GM21367 (cell line): Measurements from ENCODE around the gene NFKBIB.
"Not testable (repeated sequence)": the region's sequence is repeated elsewhere in the genome, so short reads cannot be mapped to it uniquely, and the experiment has no call there.

Source experiments
- ATAC-seq: cut with Tn5 transposase; IDR thresholded peaks from one replicate; pipeline ENCODE4 v1.9.1; 2021; ENCODE audit not compliant: unreplicated experiment

Gene NFKBIB, protein sequence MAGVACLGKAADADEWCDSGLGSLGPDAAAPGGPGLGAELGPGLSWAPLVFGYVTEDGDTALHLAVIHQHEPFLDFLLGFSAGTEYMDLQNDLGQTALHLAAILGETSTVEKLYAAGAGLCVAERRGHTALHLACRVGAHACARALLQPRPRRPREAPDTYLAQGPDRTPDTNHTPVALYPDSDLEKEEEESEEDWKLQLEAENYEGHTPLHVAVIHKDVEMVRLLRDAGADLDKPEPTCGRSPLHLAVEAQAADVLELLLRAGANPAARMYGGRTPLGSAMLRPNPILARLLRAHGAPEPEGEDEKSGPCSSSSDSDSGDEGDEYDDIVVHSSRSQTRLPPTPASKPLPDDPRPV

DNA sequence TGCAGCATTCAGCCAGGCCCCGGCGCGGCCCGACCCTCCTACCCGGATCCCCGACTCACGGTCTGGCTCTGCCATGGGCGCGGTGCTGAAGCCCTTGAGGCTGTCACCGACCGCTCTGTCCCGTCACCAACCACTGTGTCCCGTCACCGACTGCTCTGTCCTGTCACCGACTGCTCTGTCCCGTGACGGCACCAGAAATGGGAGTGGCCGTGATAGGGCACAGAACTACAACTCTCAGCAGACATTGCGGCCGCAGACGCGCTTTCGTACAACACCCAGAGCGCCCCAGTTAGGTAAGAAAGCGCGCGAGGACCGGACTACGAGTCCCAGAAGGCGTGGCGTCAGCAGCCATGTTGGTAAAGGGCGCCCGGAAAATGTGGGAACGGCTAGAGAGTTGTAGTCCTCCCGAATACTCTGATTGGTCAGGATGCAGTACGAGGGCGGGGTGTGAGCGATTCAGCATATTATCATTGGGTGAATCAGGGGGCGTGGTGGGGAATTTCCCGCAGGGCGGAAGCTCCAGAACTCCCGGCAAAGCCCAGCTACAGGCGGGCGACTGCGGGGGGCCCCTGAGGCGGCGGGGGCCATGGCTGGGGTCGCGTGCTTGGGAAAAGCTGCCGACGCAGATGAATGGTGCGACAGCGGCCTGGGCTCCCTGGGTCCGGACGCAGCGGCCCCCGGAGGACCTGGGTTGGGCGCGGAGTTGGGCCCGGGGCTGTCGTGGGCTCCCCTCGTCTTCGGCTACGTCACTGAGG is at the start of gene NFKBIB, which contains the start of gene SIRT2:
NFKBIB (plus strand) TSS at position 523 of the 755 bp plus-strand sequence; CDS start at position 587, 64 bp downstream.
SIRT2 (minus strand) TSS at position 172 of the 755 bp plus-strand sequence; CDS start at position 75, 97 bp downstream.
- ATAC-seq: peak; percentile 89

DNA sequence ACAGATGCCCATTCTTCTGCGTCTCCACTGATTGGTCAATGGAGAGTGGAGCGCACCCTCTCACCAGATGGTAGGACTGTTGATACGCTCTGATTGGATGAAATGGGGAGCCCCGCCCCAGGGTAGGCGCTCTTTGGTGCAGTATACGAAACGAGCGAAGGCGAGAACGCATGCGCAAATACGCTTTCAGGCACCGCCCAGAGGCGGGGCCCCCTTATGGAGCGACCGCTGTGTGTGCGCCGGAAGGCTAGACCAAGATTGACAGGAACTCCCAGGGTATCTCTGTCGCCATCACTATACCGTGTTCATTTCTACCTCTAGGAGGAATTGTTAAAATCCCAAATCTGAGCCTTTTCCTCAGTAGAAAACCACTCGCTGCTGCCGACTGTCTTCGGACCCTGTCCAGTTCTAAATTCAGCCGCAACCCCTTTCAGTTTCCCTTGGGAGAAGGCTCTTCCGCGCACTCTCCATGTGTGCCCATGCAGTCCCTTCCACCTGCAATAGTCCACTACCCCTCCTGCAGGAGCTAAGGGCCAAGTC is 49.3 kb upstream of the NFKBIB start:
- peak; percentile 55 for ATAC-seq

DNA sequence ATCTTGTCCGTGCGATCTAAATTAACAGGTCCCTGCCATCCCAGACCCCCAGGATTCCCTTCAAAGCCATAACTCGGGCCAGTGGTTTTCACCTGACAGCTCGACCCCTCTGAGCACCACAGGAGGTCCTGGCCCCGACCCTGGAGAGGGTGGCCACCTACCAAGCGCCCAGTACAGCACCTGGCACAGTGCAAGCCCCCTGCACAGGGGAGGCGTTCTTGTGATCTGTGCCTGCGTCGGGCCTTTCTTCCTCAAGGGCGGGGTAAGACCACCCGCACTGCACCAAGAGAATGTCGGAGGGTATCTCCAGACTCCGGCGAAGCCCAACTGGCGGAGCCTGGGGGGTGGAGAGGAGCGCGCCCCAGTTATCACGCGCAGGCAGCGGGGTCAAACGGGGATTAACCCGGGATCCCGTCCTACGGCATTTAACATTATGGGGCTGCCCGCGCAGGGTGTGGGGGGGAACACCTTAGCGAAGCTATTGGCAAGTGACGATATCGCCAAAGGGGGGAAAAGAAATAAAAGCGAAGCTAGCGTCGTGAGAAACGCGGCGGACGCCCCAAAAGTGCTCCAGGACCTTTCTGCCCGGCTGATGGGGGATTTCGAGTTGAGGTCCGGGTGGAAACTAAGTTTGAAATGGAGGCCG is 48.7 kb upstream of the NFKBIB start:
- ATAC-seq: no peak

DNA sequence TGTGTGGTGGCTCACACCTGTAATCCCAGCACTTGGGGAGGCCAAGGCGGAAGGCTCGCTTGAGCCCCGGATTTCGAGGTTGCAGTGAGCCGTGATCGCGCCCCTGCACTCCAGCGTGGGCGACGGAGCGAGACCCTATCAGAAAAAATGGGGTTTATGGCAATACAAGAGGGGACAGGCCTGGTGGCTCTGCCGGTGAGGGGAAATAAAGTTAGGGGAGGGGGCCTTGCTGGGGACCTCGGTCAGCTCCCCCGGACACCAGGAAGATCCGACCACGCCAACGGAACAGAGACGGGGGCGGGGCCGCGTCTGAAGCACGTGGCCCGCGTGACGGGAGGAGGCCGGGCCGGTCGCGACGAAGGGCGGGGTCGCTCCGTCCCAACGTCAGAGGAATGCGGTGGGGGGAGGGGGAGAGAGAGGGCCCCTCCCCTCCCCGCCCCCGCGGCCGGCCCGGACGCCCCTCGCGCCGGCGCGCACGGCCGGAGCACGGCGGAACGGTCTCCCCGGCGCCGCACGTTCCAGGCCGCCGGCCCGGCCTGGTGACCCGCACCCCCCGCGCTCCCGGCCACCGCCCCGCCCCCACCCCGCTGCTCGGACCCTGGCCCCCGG is 48.0 kb upstream of the NFKBIB start:
- ATAC-seq: no peak

DNA sequence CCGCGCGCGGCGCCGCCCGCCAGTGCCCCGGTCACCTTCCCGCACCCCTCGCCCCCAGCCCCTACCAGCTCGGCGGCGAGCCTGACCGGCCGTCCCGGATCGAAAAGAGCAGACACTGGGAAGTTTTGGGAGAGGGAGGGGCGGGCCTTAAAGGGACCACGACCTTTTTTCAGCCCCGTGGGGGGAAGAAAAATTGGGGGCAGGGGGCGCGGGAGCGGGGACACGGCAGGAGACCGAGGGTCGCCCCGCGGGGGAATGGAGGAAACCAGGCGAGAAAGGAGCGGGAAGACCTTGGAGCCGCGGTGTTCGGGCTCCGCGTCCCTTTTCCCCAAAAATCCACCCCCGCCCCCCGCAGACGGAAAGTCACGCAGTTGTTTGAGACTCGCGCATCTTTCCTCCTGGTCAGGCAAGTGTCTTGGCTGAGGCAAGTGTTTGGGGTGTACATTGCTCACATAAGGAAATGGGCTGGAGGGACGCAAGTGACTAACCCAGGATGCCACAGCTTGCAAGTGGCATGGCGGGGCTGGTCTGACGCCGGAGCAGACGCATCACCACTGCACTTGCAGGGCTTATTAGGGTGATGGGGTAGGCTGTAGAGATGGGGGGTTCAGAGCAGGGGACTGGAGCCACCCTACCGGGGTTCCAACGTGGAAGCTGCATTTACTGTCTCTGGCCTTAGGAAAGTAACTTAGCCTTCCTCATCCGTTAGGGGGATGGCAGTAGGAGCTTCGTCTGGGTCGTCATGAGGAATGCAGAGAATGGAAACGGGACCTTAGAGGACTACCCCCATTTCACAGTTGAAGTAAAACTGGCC is 47.3 kb upstream of the NFKBIB start:
- no peak for ATAC-seq

DNA sequence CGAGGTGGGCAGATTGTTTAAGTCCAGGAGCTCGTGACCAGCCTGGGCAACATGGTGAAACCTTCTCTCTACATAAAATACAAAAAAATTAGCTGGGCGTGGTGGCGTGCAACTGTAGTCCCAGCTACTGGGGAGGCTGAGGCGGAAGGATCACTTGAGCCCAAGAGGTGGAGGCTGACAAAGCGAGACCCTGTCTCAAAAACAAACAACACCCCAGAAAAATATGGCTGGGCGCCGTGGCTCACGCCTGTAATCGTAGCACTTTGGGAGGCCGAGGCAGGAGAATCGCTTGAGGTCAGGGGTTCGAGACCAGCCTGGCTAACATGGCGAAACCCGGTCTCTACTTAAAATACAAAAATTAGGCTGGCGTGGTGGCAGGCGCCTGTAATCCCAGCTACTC is 46.6 kb upstream of the NFKBIB start:
- ATAC-seq: no peak

DNA sequence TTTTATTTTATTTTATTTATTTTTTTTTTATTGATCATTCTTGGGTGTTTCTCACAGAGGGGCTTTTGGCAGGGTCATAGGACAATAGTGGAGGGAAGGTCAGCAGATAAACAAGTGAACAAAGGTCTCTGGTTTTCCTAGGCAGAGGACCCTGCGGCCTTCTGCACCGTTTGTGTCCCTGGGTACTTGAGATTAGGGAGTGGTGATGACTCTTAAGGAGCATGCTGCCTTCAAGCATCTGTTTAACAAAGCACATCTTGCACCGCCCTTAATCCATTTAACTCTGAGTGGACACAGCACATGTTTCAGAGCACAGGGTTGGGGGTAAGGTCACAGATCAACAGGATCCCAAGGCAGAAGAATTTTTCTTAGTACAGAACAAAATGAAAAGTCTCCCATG is 44.8 kb upstream of the NFKBIB start:
- ATAC-seq: not testable (repeated sequence)

DNA sequence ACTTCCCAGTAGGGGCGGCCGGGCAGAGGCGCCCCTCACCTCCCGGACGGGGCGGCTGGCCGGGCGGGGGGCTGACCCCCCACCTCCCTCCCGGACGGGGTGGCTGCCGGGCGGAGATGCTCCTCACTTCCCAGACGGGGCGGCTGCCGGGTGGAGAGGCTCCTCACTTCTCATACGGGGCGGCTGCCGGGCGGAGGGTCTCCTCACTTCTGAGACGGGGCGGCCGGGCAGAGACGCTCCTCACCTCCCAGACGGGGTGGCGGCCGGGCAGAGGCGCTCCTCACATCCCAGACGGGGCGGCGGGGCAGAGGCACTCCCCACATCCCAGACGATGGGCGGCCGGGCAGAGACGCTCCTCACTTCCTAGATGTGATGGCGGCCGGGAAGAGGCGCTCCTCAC is 44.0 kb upstream of the NFKBIB start:
- ATAC-seq: not testable (repeated sequence)

DNA sequence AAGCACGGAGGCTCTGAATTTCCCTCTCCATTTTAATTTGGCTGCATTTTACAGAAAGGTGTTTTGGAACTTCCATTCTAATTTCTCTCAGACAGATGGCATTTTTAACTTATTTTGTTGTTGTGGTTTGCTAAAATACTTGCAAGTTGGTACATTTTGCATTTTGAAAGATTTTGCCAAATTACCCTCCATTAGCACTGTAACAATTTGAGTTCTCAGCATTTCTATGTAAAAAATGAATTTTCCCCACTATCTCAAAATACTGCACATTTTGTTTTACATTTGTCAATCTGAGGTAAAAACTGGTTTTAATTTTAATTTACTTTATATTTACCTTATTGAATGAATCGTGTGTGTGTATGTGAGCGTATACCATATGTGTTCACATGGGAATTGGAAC is 43.0 kb upstream of the NFKBIB start:
- ATAC-seq: no peak

DNA sequence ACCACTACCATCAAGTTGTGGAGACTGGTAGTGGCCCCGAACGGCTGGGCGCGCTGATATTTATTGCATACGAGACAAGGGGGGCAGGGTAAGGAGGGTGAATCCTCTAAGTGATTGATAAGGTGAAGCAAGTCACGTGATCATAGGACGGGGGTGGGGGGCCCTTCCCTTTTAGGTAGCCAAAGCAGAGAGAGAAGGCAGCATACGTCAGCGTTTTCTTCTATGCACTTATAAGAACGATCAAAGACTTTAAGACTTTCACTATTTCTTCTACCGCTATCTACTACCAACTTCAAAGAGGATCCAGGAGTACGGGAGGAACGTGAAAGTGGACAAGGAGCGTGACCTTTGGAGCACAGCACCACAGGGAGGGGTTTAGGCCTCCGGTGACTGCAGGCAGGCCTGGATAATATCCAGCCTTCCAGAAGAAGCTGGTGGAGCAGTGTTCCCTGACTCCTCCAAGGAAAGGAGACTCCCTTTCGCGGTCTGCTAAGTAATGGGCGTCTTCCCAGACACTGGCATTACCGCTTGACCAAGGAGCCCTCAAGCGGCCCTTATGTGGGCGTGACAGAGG is 40.1 kb upstream of the NFKBIB start:
- ATAC-seq: not testable (repeated sequence)

DNA sequence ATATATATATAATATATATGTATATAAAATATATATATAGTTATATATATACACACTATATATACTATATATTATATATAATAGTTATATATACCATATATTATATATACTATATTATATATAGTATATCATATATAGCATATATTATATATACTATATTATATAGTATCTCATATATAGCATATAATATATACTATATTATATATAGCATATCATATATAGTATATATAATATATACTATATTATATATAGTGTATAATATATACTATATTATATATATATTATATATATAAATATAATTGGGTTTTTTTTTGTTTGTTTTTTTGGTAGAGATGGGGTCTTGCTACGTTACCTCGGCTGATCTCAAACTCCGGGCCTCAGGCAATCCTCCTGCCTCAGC is 38.4 kb upstream of the NFKBIB start:
- no peak for ATAC-seq

DNA sequence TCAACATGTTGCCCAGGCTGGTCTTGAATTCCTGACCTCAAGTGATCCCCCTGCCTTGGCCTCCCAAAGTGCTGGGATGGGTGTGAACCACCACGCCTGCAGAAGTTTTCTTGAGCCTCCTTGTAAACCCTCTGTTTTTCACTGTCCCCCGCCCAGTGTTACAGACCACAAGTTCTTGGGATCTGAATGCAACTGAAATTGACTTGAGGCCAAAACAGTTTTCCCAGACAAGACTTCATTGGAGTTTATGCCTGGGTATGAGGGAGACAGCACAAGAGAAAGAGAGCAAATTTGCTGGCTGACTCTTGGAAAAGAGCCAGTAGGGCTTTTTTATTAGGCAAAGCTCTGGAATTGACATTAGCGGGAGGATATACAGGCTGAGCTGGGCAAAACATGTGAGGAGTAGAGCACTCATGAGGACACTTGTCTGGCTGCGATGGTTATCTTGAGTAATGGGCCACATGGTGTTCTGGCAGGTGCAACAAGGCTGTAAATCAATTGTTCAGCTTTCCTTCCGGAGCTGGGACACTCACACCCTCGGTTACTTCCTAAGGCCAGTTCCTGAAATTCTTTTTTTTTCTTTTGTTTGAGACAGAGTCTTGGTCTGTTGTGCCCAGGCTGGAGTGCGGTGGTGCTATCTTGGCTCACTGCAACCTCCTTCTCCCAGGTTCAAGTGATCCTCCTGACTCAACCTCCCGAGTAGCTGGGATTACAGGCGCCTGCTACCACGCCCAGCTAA is 37.3 kb upstream of the NFKBIB start:
- ATAC-seq: no peak

DNA sequence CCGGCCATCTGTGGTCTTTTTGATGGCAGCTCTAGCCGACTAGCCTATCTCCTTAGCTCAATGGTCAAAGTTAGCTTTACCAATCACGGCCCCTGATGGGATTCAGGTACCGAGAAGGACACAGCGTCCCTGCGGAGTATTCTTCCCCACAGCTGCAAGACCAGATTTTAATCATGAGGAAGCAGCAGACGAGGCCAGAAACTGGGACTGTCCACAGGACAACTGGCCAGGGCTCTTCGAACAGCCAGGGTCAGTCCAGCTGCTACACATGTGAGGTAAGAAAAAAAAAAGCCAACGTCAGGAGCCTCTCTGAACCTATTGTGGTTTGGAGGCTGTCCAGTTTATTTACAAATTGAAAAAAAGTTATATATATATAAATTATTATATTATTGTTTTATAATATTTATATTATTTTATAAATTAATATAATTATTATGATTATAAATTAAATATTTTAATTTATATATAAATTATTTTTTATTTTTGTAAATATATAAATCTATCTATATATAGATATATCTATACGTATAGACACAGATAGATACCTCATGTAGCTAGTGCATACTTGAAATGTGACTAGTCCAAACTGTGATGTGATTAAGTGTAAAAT is 32.5 kb upstream of the NFKBIB start:
- no peak for ATAC-seq

DNA sequence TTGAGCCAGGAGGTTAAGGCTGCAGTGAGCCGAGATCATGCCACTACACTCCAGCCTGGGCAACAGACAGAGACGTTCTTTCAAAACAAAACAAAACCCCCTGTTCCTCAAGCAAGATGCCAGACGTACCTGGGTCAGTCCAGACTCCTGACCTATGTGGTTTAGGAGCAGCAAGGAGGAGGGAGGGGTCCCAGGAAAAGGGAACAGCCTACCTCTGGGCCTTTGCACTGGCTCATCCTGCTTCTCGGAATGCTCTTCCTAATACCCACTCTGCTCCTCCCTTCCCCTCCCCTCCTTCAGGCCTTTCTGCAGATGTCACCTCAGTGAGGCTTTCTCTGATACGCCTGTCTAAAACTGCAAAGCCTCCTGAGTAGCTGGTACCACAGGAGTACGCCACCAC is 31.2 kb upstream of the NFKBIB start:
- no peak for ATAC-seq

DNA sequence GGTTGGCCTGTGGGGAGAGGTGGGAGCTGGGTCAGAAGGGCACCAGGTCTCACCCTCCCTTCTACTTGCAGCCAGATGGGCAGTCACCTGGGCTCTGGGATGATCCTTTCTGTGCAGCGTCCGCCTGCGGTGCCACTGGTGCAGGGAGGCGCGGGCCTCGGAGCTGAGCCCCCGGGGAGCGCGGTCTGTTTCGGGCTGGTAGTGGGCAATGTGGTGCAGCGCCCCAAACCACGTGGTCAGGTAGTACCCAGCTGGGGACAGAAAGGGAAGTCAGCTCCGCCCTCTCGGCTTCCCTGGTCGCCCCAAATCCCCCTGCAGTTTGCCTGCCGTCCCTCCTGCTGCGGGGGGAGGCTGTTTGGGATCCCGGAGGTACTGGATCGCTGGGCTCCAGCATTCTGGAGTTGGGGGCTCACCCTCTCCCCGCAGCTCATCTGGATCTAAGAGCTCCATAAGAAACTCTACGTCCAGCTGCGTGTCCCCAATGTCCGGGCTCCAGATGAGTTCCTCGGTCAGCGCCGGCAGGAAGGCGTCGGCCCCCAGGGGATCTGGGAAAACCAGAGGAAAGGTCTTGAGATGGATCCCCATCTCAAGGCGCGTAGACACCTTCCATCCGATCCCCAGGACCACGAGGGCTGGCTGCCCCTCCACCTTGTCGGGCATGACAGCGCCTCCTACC is 30.5 kb upstream of the NFKBIB start:
- no peak for ATAC-seq

DNA sequence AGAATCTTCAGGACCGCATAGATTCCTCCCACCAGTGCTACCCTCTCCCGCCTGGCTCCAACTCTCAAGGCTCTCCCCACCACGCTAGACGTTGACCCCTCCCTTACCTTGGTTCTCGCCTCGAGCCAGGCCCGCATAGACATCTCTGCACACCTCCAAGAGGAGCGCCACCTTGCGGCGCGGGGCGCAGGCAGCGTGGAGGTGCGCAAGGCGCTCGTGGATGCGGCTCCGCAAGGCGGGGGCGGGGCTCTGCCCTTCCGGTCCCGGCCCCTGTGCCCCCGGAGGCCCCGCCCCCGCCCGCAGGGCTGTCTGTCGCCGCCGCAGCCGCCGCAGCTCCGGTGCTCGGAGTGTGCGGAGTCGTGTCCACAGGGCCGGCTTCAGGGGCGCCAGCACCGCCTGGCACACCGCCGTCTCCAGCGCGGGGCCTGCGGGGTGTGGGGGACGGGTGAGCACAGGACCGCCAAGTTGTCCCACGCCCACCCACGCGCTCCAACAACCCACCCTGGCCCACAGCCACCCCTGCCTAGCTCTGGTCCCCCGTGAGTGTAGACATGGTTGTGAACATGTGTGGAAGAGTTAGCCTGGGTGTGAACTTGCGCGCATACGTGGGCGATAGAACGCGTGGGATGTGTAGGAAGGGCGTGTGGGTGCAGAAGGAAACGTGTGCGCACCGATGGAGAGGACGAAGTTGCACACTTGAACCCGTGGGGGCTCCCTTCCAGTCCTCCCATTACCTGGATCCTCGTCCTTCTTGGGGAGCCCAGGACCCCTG is 29.7 kb upstream of the NFKBIB start:
- peak; percentile 46 for ATAC-seq

DNA sequence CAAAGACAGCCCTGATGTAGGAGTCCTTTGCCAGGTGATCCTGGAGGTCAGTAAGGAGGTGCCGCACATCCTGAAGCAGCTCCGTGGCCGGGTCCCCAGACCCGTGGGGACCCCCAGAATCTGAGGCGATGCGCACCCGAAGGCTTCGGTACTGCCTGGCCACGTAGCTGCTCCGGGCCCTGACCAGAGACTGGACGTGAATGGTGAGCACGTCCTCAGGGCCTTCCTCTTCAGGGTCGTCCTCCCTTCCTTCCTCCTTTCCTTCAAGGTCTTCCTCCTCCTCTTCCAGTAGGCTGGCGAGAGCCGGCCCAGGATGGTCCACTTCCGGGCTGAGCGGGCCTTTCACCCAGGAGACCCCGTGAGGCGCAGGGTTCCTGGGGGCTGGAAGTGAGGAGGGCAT is 29.2 kb upstream of the NFKBIB start:
- ATAC-seq: no peak
